DOHH2 (cell line): ENCODE measurements around the gene TNNT2.

Source experiments
- CTCF ChIP-seq: fragments of 200-600 bp; sonication (generic); IDR thresholded peaks from one replicate; pipeline ENCODE4 v1.5.1; 2014; ENCODE audit warnings: antibody characterized with exemption, mild to moderate bottlenecking, low read depth, low read length; ENCODE audit not compliant: poor library complexity, severe bottlenecking
- EZH2phosphoT487 ChIP-seq: fragments of 200-600 bp; sonication (generic); IDR thresholded peaks from 2 replicates; pipeline ENCODE4 v1.6.1; 2017; ENCODE audit warnings: borderline replicate concordance, mild to moderate bottlenecking, antibody characterized with exemption, low read length, moderate library complexity, mixed read lengths

DNA sequence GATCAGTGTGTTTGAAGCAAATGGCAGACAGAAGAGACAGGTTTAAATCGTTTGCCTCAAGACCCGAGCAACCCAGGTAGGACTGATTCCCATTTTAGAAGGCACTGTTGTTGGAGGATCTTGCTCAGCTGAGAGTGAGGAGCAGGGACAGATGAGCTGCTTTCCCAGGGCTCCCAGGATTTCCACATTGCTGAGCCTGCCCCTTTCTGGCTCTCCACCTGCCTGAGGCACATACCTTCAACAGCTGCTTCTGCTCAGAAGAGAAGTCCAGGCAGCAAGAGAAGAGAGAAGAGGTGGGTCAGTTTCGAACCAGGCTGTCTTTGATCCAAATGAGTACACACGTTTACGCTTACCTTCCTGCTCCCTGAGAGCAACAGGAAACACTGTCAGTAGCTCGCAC, 5.7 kb downstream of the TNNT2 start:
- TF ChIP-seq CTCF (no peak), EZH2phosphoT487 (no peak)
